ENCODE results near the gene ITPKA. TPM values are rescaled to one million over a fixed set of nuclear protein-coding genes. Genes with fewer than 3 reads are reported as not detected.

Gene ITPKA
- total RNA-seq, 4 donors from 2014 or later = 0.19 to 0.76 (median 0.57) TPM; not detected in 1

DNA sequence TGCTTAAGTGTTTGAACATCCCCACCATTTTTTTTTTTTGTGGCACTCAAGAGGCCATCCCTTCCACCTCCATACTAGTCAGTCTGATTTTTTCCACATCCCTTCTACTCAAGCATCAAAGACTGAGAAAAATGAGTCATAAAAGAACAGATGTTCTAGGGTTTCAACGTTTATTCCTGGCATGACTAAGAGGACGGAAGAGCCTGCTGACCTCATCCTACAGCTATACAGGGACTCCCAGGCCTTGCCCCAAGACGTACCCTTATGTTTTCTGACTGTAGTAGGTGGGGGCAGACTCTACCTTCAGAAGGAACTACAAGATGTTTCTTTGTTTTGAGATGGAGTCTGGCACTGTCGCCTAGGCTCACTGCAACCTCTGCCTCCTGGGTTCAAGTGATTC lies 3.3 kb upstream of the ITPKA start:
- DNase-seq = no peak
- WGBS, 2 donors = 26 to 33% methylated on average over 4 of the region's 4 CpGs
- TF ChIP-seq, protein P1, sequence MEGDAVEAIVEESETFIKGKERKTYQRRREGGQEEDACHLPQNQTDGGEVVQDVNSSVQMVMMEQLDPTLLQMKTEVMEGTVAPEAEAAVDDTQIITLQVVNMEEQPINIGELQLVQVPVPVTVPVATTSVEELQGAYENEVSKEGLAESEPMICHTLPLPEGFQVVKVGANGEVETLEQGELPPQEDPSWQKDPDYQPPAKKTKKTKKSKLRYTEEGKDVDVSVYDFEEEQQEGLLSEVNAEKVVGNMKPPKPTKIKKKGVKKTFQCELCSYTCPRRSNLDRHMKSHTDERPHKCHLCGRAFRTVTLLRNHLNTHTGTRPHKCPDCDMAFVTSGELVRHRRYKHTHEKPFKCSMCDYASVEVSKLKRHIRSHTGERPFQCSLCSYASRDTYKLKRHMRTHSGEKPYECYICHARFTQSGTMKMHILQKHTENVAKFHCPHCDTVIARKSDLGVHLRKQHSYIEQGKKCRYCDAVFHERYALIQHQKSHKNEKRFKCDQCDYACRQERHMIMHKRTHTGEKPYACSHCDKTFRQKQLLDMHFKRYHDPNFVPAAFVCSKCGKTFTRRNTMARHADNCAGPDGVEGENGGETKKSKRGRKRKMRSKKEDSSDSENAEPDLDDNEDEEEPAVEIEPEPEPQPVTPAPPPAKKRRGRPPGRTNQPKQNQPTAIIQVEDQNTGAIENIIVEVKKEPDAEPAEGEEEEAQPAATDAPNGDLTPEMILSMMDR (IDR thresholded peaks at IDR 0.05) = no peak
- TF ChIP-seq POLR2A (IDR thresholded peaks at IDR 0.05) = no peak
- H3K36me3 ChIP-seq = no peaks in the 10 kb centered on the region
- peaks cover 21 to 29% (median 28%) of the 10 kb centered on the region in 3 donors for H3K4me1 ChIP-seq
- H3K4me3 ChIP-seq = no peak overlapping the region
- intact Hi-C loops (cut with DNase I) = no loop called here
- no peak overlapping the region for H3K27ac ChIP-seq
- peaks cover 4 to 80% (median 14%) of the 10 kb centered on the region in 4 donors for H3K27me3 ChIP-seq
- no peaks in the 10 kb centered on the region for H3K9me3 ChIP-seq

DNA sequence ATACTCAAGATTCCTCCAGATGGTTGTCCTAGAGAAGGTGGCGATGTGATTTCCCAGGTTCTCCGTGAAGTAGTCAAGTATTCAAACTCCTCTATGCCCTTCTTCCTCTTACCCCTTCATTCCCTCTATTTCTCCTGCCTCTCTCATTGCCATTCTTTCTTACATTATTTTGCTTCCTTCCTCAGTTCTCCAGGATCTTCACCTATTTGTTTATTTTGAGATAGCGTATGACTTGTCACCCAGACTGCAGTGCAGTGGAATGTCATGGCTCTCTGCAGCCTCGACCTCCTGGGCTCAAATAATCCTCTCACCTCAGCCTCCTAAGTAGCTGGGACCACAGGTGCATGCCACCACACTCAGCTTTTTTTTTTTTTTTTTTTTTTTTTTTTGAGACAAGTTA lies 1.8 kb upstream of the ITPKA start:
- 85 to 90% methylated on average over 4 of the region's 4 CpGs for WGBS, 2 donors
- H3K9me3 ChIP-seq = no peaks in the 10 kb centered on the region
- intact Hi-C loops (cut with DNase I) = no loop called here
- peaks cover 4 to 87% (median 14%) of the 10 kb centered on the region in 4 donors for H3K27me3 ChIP-seq
- H3K4me1 ChIP-seq = peaks cover 26 to 37% (median 32%) of the 10 kb centered on the region in 3 donors
- TF ChIP-seq POLR2A (IDR thresholded peaks at IDR 0.05) = no peak
- TF ChIP-seq, protein P1 (IDR thresholded peaks at IDR 0.05) = no peak
- no peak overlapping the region for H3K27ac ChIP-seq
- no peak overlapping the region for H3K4me3 ChIP-seq
- no peaks in the 10 kb centered on the region for H3K36me3 ChIP-seq
- no peak for DNase-seq

DNA sequence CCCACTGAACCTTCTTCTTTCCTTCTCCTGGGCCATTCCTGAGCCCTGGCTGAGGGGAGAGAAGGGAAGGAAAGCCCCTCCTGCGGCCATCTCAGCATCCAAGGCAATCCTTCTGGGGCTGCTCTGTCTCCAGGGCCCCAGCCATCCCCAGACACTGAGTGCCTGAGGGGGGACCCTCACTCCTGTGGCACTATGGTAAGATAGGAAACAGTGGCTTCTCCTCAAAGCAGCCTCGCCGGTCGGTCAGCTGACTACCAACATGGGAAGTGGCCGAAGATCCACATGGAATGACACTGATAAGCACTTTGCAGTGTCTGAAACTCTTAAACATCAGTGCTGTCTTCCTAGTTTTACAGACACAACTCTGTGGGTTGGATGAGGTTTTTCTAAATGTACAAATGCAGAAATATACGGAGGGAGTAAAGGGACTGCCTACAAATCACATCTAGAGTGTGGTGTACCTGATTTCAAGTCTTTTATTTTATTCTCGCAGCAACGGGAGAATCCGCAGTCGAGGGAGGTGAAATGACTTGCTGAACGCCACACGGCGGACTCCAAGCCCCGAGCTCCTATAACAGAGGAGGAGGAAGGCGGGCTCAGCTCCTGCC lies 973 bp upstream of the ITPKA start:
- Histone ChIP-seq H3K4me1 (peaks cover 26 to 37% (median 32%) of the 10 kb centered on the region in 3 donors), H3K4me3 (peak overlapping the region; percentile 45 to 81 (median 65)), H3K27ac (peak overlapping the region in 2 of 4 donors; percentile 68 to 74), H3K27me3 (peaks cover 4 to 89% (median 14%) of the 10 kb centered on the region in 4 donors), H3K36me3 (no peaks in the 10 kb centered on the region), H3K9me3 (no peaks in the 10 kb centered on the region)
- TF ChIP-seq, protein P1 (IDR thresholded peaks at IDR 0.05) = no peak
- no peak for TF ChIP-seq POLR2A (IDR thresholded peaks at IDR 0.05)
- WGBS, 2 donors = 4 to 14% methylated on average over 11 to 12 of the region's 15 CpGs
- intact Hi-C loops (cut with DNase I) = no loop called here
- no peak for DNase-seq

DNA sequence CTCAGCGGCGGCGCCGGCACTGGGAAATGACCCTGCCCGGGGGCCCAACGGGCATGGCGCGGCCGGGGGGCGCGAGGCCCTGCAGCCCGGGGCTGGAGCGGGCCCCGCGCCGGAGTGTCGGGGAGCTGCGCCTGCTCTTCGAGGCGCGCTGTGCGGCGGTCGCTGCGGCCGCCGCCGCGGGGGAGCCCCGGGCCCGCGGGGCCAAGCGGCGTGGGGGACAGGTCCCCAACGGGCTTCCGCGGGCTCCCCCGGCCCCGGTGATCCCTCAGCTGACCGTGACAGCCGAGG lies 172 bp downstream of the ITPKA start:
- no peak overlapping the region for H3K27ac ChIP-seq
- no peaks in the 10 kb centered on the region for H3K9me3 ChIP-seq
- TF ChIP-seq, protein P1 (IDR thresholded peaks at IDR 0.05) = no peak
- TF ChIP-seq POLR2A (IDR thresholded peaks at IDR 0.05) = no peak
- peaks cover 4 to 95% (median 15%) of the 10 kb centered on the region in 4 donors for H3K27me3 ChIP-seq
- H3K4me1 ChIP-seq = peaks cover 26 to 37% (median 32%) of the 10 kb centered on the region in 3 donors
- DNase-seq = no peak
- no peaks in the 10 kb centered on the region for H3K36me3 ChIP-seq
- no CpG with 5 or more reads among the region's 41 CpGs for WGBS, 2 donors
- intact Hi-C loops (cut with DNase I) = no loop called here
- H3K4me3 ChIP-seq = peak overlapping the region; percentile 45 to 81 (median 65)

DNA sequence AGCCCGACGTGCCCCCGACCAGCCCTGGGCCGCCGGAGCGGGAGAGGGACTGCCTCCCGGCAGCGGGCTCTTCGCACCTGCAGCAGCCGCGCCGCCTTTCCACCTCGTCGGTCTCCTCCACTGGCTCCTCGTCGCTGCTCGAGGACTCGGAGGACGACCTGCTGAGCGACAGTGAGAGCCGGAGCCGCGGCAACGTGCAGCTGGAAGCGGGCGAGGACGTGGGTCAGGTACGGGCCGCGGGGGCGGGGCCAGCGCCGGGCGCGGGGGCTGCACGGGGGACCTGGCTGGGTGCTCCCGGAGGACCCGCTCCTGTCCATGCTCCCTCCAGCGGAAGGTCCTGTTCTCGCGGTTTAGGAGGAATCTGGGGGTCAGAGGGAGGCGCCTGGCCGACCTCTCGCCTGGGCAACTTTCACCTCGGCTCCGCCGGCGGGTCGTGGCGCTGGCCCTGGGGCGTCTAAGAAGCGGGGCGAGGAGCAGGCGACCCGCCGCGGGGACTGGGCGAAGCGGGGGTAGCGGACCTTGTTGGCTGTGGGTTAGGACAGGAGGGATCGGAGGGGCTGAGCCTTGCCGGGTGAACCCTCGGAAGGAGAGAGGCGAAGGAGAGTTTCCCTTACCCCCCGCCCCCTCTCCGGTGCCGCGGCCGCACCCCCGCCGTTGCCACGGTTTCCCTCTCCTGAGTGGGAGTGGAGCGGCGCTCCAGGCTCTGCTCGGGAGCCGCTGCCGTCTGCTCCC lies 682 bp downstream of the ITPKA start:
- Histone ChIP-seq H3K27me3 (peaks cover 4 to 95% (median 15%) of the 10 kb centered on the region in 4 donors), H3K27ac (no peak overlapping the region)
- DNase-seq = no peak

More for the DNA sequence above, 682 bp downstream of the ITPKA start:
- no CpG with 5 or more reads among the region's 77 CpGs for WGBS, 2 donors
- TF ChIP-seq POLR2A (IDR thresholded peaks at IDR 0.05) = no peak
- TF ChIP-seq, protein P1 (IDR thresholded peaks at IDR 0.05) = no peak
- intact Hi-C loops (cut with DNase I) = no loop called here
- Histone ChIP-seq H3K4me3 (peak overlapping the region; percentile 45 to 81 (median 65)), H3K4me1 (peaks cover 26 to 37% (median 32%) of the 10 kb centered on the region in 3 donors), H3K9me3 (no peaks in the 10 kb centered on the region), H3K36me3 (no peaks in the 10 kb centered on the region)
